ENCODE measurements around the gene C6orf47. TPM values are rescaled to one million over a fixed set of nuclear protein-coding genes. Genes with fewer than 3 reads are reported as not detected.

Gene C6orf47
- total and polyA plus RNA-seq, 7 donors: 13.5 to 36.0 (median 19.4) TPM

DNA sequence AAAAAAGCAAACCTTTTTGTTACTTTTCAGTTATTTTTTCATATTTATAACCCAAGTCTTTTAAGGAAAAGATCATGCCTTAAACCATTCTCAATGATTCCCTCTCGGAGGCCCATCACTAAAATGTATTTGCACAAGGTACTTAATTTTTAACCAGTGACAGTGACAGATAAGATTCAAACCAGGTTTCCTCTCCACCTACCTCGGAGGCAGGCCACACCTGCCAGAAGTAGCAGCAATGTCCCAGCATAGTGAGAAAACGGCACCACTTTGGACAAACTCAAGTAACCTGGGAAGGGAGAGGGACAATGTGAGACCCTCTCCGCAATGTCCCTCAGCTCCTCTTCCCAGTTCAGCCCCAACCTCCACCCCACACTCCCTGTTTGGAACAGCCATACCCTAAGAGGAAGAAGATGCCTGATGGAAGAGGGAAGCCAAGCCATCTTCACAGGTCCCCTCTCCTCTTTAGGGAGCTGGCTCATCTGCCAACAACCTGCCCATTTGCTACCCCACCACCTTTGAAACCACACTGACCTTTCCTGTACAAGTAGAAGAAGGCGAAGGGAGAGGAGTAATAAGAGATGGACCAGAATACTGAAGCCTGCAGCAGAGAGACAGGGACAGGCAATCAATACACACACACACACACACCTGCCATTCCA is 40.3 kb upstream of the C6orf47 start:
- intact Hi-C loops (cut with DNase I): no loop called here
- ATAC-seq: no peak
- WGBS, 3 donors: 85 to 96% (median 89%) methylated on average over 5 of the region's 5 CpGs

DNA sequence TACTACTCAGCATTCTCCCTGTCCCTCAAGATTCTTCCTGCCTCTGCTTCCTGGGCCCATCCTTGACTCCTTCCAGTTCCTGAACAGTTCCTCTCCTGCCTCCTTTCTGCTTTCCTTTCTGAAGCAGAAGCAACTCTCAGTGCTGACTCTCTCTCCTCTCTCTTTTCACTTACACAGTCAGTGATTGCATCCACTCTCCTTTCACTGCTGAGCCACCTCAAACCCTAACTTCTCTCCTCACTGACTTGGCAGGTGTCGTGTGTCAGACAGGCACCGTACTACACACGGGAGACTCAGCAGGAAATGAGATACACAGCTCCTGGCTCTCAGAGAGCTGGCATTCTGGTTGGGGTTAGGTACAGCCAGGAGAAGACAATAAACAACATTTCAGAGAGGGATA is 37.0 kb upstream of the C6orf47 start:
- Histone ChIP-seq H3K27ac (peak overlapping the region; percentile 25), H3K27me3 (ENCODE audit: insufficient read depth in 3 of 3, low read length in 2 of 3) (no peaks in the 10 kb centered on the region), H3K36me3 (ENCODE audit: insufficient read depth in 1 of 2, low read depth in 1 of 2) (peaks cover 0 to 88% of the 10 kb centered on the region in 2 donors), H3K9me3 (no peaks in the 10 kb centered on the region), H3K4me3 (no peak overlapping the region), H3K4me1 (peaks cover 27% of the 10 kb centered on the region)
- intact Hi-C loops (cut with DNase I): no loop called here
- DNase-seq (no peak), ATAC-seq (peak in 1 of 4 donors; percentile 20)
- 8 to 15% (median 15%) methylated on average over 3 of the region's 3 CpGs for WGBS, 3 donors
- TF ChIP-seq, protein P1, sequence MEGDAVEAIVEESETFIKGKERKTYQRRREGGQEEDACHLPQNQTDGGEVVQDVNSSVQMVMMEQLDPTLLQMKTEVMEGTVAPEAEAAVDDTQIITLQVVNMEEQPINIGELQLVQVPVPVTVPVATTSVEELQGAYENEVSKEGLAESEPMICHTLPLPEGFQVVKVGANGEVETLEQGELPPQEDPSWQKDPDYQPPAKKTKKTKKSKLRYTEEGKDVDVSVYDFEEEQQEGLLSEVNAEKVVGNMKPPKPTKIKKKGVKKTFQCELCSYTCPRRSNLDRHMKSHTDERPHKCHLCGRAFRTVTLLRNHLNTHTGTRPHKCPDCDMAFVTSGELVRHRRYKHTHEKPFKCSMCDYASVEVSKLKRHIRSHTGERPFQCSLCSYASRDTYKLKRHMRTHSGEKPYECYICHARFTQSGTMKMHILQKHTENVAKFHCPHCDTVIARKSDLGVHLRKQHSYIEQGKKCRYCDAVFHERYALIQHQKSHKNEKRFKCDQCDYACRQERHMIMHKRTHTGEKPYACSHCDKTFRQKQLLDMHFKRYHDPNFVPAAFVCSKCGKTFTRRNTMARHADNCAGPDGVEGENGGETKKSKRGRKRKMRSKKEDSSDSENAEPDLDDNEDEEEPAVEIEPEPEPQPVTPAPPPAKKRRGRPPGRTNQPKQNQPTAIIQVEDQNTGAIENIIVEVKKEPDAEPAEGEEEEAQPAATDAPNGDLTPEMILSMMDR (IDR thresholded peaks at IDR 0.05): no peak

More for the DNA sequence above, 40.3 kb upstream of the C6orf47 start:
- Histone ChIP-seq H3K27me3 (ENCODE audit: insufficient read depth in 3 of 3, low read length in 2 of 3) (no peaks in the 10 kb centered on the region), H3K9me3 (no peaks in the 10 kb centered on the region), H3K4me3 (peak overlapping the region; percentile 78), H3K4me1 (peaks cover 32% of the 10 kb centered on the region), H3K27ac (peak overlapping the region; percentile 98), H3K36me3 (ENCODE audit: insufficient read depth in 1 of 2, low read depth in 1 of 2) (peaks cover 0 to 55% of the 10 kb centered on the region in 2 donors)
- DNase-seq: no peak
- TF ChIP-seq, protein P1 (IDR thresholded peaks at IDR 0.05): no peak

DNA sequence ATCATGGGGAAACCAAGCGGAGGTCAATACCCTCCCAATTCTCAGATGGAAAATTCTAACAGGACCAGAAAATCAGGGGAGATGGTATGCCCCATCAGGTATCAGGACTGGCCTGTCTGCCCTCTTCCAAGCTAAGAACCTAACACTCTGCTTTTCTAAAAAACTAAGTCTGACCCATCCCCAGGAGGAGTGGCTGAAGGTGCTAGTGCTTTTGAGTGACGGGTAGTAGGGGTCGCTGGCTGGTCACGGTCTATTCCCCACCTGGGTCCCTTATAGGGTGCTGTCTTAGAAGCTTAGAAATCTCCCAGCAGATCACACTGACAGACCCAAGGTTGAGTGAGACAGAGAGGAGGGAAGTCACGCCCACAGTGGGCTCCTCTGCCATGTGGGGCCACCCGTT is 33.0 kb upstream of the C6orf47 start:
- Histone ChIP-seq H3K4me3 (no peak overlapping the region), H3K9me3 (no peaks in the 10 kb centered on the region), H3K4me1 (peaks cover 7% of the 10 kb centered on the region), H3K36me3 (ENCODE audit: insufficient read depth in 1 of 2, low read depth in 1 of 2) (peaks cover 12 to 99% of the 10 kb centered on the region in 2 donors), H3K27ac (no peak overlapping the region), H3K27me3 (ENCODE audit: insufficient read depth in 3 of 3, low read length in 2 of 3) (no peaks in the 10 kb centered on the region)
- WGBS, 3 donors: 88 to 93% (median 89%) methylated on average over 6 of the region's 6 CpGs
- ATAC-seq (no peak), DNase-seq (no peak)
- TF ChIP-seq, protein P1 (IDR thresholded peaks at IDR 0.05): no peak
- intact Hi-C loops (cut with DNase I): no loop called here

GRCh38 chr6:31692886-31693285 is 32.3 kb upstream of the C6orf47 start:
- Histone ChIP-seq H3K9me3 (no peaks in the 10 kb centered on the region), H3K27ac (no peak overlapping the region), H3K4me3 (no peak overlapping the region), H3K27me3 (ENCODE audit: insufficient read depth in 3 of 3, low read length in 2 of 3) (no peaks in the 10 kb centered on the region), H3K36me3 (ENCODE audit: insufficient read depth in 1 of 2, low read depth in 1 of 2) (peaks cover 12 to 99% of the 10 kb centered on the region in 2 donors), H3K4me1 (peaks cover 2% of the 10 kb centered on the region)
- 88 to 91% (median 90%) methylated on average over 9 of the region's 9 CpGs for WGBS, 3 donors
- ATAC-seq (no peak), DNase-seq (no peak)
- TF ChIP-seq, protein P1 (IDR thresholded peaks at IDR 0.05): no peak
- intact Hi-C loops (cut with DNase I): no loop called here

DNA sequence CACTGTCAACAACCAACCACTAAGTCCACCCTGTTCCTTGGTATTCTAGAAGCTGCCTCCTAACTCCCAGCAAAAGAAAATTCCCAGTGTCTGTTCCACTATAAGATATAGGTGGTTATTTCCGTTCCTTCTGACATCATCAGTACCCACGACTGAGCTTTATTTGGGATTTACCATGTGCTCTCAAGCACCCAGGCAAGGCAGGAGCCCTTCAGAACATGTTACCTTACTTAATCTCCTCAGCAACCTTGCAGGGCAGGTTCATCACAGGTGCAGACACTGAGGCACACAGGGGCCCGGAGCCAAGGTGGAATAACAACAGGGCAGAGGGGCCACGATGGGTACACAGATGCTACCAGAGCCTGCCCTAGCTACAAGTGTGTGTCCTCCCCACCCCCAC is 31.8 kb upstream of the C6orf47 start:
- Histone ChIP-seq H3K4me3 (no peak overlapping the region), H3K27ac (no peak overlapping the region), H3K27me3 (ENCODE audit: insufficient read depth in 3 of 3, low read length in 2 of 3) (no peaks in the 10 kb centered on the region), H3K9me3 (no peaks in the 10 kb centered on the region), H3K4me1 (no peaks in the 10 kb centered on the region), H3K36me3 (ENCODE audit: insufficient read depth in 1 of 2, low read depth in 1 of 2) (peaks cover 12 to 100% of the 10 kb centered on the region in 2 donors)
- intact Hi-C loops (cut with DNase I): no loop called here
- ATAC-seq (no peak), DNase-seq (no peak)
- 82 to 84% (median 83%) methylated on average over 4 of the region's 4 CpGs for whole genome bisulfite sequencing, 3 donors
- TF ChIP-seq, protein P1 (IDR thresholded peaks at IDR 0.05): no peak
